ENCODE data around the gene KCNK18. TPM values are rescaled to one million over a fixed set of nuclear protein-coding genes. Genes with fewer than 3 reads are reported as not detected.

Gene KCNK18
- total and polyA plus RNA-seq, 2 experiments from 2014 or later: not detected

DNA sequence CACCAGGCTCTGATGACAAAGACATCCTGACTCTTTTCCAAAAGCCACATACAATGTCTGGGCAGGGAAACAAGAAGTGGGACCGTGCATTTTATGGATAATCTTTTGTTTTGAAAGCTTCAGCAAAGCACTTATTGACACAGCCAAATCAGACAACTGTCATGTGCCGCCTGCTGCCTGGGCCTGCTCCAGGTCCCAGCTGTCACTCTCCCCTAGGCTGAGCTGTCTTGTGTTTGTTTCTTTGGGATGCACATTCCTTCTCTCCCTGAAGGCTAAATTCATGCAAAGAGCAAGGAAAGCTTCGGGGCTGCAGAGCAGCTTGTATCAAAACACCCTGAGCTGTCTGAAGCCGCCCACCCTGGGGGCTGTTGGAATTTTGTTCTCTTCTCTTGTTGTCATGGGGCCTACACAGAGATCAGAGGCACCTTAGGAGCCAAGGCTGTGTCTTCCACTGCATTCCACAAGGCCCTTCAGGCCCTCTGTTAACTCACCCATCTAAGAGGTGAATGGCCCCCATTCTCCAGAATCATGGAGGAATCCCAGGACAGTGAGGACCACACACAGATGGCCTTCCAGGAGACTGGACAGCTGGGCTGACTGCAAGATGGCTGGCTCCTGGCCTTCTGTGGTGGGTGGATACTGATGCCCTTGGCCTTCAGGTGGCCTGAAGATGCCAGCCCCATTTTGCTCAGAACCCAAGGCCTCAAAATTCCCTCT is 25.8 kb downstream of the KCNK18 start:
- Histone ChIP-seq H3F3A (replicated peaks; ENCODE audit: low read depth) (0 out of 2 replicates have a peak, but pooled peaks cover 1% of the 10 kb centered on the region), H3K27me3 (ENCODE audit: insufficient read depth) (peaks cover 4% of the 10 kb centered on the region), H3K27ac (ENCODE audit: low read depth) (no peak overlapping the region), H3K36me3 (ENCODE audit: insufficient read depth) (no peaks in the 10 kb centered on the region), H3K79me2 (replicated peaks; ENCODE audit: insufficient read depth) (no peaks in the 10 kb centered on the region), H3K4me2 (no peak overlapping the region), H3K9me2 (ENCODE audit: insufficient read depth) (no peaks in the 10 kb centered on the region), H2AFZ (no peak overlapping the region), H3K4me3 (no peak overlapping the region), H4K20me1 (replicated peaks; ENCODE audit: insufficient read depth) (no peaks in the 10 kb centered on the region; the same call in 1 of the 2 replicates), H3K4me1 (ENCODE audit: insufficient read depth) (peaks cover 6% of the 10 kb centered on the region; the same call in 1 of the 2 replicates)
- ATAC-seq (no peak), DNase-seq (ENCODE audit: low spot score) (no peak)
- H3K9me3 Mint-ChIP-seq: no peaks in the 10 kb centered on the region; the same call in 2 of the 3 replicates
- TF ChIP-seq JUNB (IDR thresholded peaks at IDR 0.05; ENCODE audit: unreplicated experiment): no peak
- TF ChIP-seq, protein P1, sequence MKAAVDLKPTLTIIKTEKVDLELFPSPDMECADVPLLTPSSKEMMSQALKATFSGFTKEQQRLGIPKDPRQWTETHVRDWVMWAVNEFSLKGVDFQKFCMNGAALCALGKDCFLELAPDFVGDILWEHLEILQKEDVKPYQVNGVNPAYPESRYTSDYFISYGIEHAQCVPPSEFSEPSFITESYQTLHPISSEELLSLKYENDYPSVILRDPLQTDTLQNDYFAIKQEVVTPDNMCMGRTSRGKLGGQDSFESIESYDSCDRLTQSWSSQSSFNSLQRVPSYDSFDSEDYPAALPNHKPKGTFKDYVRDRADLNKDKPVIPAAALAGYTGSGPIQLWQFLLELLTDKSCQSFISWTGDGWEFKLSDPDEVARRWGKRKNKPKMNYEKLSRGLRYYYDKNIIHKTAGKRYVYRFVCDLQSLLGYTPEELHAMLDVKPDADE (IDR thresholded peaks at IDR 0.05): no peak
- TF ChIP-seq EZH2 (IDR thresholded peaks at IDR 0.05; ENCODE audit: low read depth, unreplicated experiment): no peak
- TF ChIP-seq STAT1 (IDR thresholded peaks at IDR 0.05; ENCODE audit: unreplicated experiment): no peak
- TF ChIP-seq ZNF331 (CRISPR knock-in tag; IDR thresholded peaks at IDR 0.05; ENCODE audit: low read depth): no peak
- TF ChIP-seq, protein P2, sequence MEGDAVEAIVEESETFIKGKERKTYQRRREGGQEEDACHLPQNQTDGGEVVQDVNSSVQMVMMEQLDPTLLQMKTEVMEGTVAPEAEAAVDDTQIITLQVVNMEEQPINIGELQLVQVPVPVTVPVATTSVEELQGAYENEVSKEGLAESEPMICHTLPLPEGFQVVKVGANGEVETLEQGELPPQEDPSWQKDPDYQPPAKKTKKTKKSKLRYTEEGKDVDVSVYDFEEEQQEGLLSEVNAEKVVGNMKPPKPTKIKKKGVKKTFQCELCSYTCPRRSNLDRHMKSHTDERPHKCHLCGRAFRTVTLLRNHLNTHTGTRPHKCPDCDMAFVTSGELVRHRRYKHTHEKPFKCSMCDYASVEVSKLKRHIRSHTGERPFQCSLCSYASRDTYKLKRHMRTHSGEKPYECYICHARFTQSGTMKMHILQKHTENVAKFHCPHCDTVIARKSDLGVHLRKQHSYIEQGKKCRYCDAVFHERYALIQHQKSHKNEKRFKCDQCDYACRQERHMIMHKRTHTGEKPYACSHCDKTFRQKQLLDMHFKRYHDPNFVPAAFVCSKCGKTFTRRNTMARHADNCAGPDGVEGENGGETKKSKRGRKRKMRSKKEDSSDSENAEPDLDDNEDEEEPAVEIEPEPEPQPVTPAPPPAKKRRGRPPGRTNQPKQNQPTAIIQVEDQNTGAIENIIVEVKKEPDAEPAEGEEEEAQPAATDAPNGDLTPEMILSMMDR (conservative IDR thresholded peaks at IDR 0.05; ENCODE audit: low read depth in 2 of 2): no peak
- TF ChIP-seq POLR2AphosphoS5 (IDR thresholded peaks at IDR 0.05; ENCODE audit: low read depth): no peak
- no peak for TF ChIP-seq CREB1 (CRISPR knock-in tag; IDR thresholded peaks at IDR 0.05; ENCODE audit: low read depth)
- no peak for TF ChIP-seq ZNF114 (CRISPR knock-in tag; IDR thresholded peaks at IDR 0.05)
- H3K4me3 Mint-ChIP-seq: no peak overlapping the region
- no peaks in the 10 kb centered on the region for H3K36me3 Mint-ChIP-seq (ENCODE audit: low read depth)
- H3K4me1 Mint-ChIP-seq: peaks cover 6% of the 10 kb centered on the region; the same call in 1 of the 3 replicates
- H3K27me3 Mint-ChIP-seq (ENCODE audit: insufficient read depth, low read depth, poor library complexity): peaks cover 22% of the 10 kb centered on the region
- H3K27ac Mint-ChIP-seq: no peak overlapping the region

DNA sequence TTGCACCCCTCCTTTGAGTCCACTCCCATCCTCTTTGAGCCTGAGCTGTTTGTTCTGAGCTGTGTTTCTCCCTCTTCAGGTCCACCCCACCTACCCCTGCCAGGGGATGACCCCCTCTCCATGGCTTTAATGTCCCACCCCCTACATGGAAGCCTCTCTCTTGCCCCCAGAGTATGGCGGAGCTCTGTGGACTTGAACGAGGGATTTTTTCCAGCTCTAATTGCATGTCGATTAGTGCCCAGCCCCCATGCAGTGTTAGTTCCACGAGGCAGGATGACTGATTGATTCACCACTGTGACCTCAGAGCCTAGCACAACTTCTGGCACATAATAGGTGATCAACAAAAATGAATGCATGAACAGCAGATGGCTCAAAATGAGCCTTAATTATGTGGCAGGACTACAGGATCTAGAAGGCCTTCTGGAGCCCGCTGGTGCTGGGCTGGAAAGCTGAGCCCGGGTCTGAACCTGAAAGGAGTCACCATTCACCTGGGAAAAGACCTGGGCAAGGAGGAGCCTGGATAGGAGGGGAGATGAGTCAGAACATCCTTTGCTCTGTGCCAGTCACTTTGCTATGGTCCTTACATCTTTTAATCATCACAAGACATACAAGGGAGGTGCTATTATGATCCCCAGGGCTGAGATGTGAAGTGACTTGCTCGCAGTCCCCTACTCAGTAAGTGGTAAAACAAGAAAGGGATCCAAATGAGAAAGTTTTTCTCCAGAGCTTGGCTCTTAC is 26.6 kb downstream of the KCNK18 start:
- peaks cover 6% of the 10 kb centered on the region; the same call in 1 of the 2 replicates for H3K4me1 ChIP-seq (ENCODE audit: insufficient read depth)
- H3K79me2 ChIP-seq (replicated peaks; ENCODE audit: insufficient read depth): no peaks in the 10 kb centered on the region
- H3K27ac ChIP-seq (ENCODE audit: low read depth): no peak overlapping the region
- no peak overlapping the region for H3K27ac Mint-ChIP-seq
- H3K27me3 ChIP-seq (ENCODE audit: insufficient read depth): no peaks in the 10 kb centered on the region
- H3K4me1 Mint-ChIP-seq: peaks cover 6% of the 10 kb centered on the region; the same call in 1 of the 3 replicates
- H3K4me3 ChIP-seq: no peak overlapping the region
- ATAC-seq: no peak
- no peaks in the 10 kb centered on the region for H3F3A ChIP-seq (replicated peaks; ENCODE audit: low read depth)
- no peaks in the 10 kb centered on the region for H3K9me2 ChIP-seq (ENCODE audit: insufficient read depth)
- H3K9me3 Mint-ChIP-seq: no peaks in the 10 kb centered on the region; the same call in 2 of the 3 replicates
- no peak overlapping the region for H3K4me3 Mint-ChIP-seq
- DNase-seq (ENCODE audit: low spot score): no peak
- peaks cover 20% of the 10 kb centered on the region for H3K27me3 Mint-ChIP-seq (ENCODE audit: insufficient read depth, low read depth, poor library complexity)
- no peak overlapping the region for H3K4me2 ChIP-seq
- no peaks in the 10 kb centered on the region; the same call in 1 of the 2 replicates for H4K20me1 ChIP-seq (replicated peaks; ENCODE audit: insufficient read depth)
- no peaks in the 10 kb centered on the region for H3K36me3 Mint-ChIP-seq (ENCODE audit: low read depth)
- no peaks in the 10 kb centered on the region for H3K36me3 ChIP-seq (ENCODE audit: insufficient read depth)
- no peak overlapping the region for H2AFZ ChIP-seq
- TF ChIP-seq NANOG (IDR thresholded peaks at IDR 0.05; ENCODE audit: borderline replicate concordance) (no peak), ZNF114 (CRISPR knock-in tag; IDR thresholded peaks at IDR 0.05) (no peak), EZH2phosphoT487 (IDR thresholded peaks at IDR 0.05; ENCODE audit: unreplicated experiment) (no peak), EZH2 (IDR thresholded peaks at IDR 0.05; ENCODE audit: low read depth, unreplicated experiment) (no peak)
- TF ChIP-seq, protein P1 (IDR thresholded peaks at IDR 0.05): no peak
